SK-N-SH (cell line): ENCODE measurements around the gene DTX1. TPM values are rescaled to one million over a fixed set of nuclear protein-coding genes. Genes with fewer than 3 reads are reported as not detected.

ENCODE experiments used
- CTCF ChIA-PET: fragments of 300-600, 350-600 bp; formaldehyde crosslinking; extraction: SDS; loops from one replicate; lab custom pipeline; 2021; lab: Yijun Ruan, JAX
- POLR2A ChIA-PET: fragments of 350-600 bp; sonication (Branson Sonifier 250); formaldehyde crosslinking; extraction: SDS; loops from one replicate; lab custom pipeline; 2020; ENCODE audit warnings: antibody characterized with exemption, inconsistent platforms; lab: Yijun Ruan, JAX
- DNase-seq: peaks from one replicate; pipeline ENCODE4 v3.0.0; 2012
- H2AFZ ChIP-seq: fragments of 200-600 bp; sonication (generic); 2 replicates; pipeline ENCODE4 v1.8.1; 2016; ENCODE audit warnings: antibody characterized with exemption, mild to moderate bottlenecking, low read depth
- H3F3A ChIP-seq: fragments of 200-600 bp; sonication (generic); replicated peaks from 2 replicates; pipeline ENCODE3; 2016; ENCODE audit warnings: antibody characterized with exemption, mild to moderate bottlenecking; ENCODE audit not compliant: insufficient read depth
- H3K27ac ChIP-seq, 2 experiments: fragments of 200-500 bp in 1 of 2; fragments of 200-600 bp in 1 of 2; sonication (Bioruptor generic) in 1 of 2; sonication (generic), shearing (Covaris generic) in 1 of 2; 2 replicates each; pipeline versions ENCODE4 v1.5.1 to v1.6.1; 2014 to 2016; ENCODE audit warnings: low read depth in 2 of 2, inconsistent platforms in 1 of 2, low read length in 1 of 2, mild to moderate bottlenecking in 1 of 2, mixed read lengths in 1 of 2
- H3K27me3 ChIP-seq: fragments of 200-600 bp; sonication (generic), shearing (Covaris generic); 2 replicates; pipeline ENCODE4 v1.6.1; 2016; ENCODE audit warnings: mixed run types; ENCODE audit not compliant: insufficient read depth
- H3K36me3 ChIP-seq, 2 experiments: fragments of 200-500 bp in 1 of 2; fragments of 200-600 bp in 1 of 2; sonication (Bioruptor generic) in 1 of 2; sonication (generic) in 1 of 2; replicated peaks in 1 of 2; 2 replicates each; pipeline versions ENCODE3 to v1.5.1; 2014 to 2016; ENCODE audit warnings: low read length in 1 of 2, mild to moderate bottlenecking in 1 of 2; ENCODE audit not compliant: insufficient read depth in 2 of 2, control insufficient read depth in 1 of 2
- H3K4me1 ChIP-seq, 2 experiments: fragments of 200-500 bp in 1 of 2; fragments of 200-600 bp in 1 of 2; sonication (Bioruptor generic) in 1 of 2; sonication (generic), shearing (Covaris generic) in 1 of 2; 2 replicates each; pipeline versions ENCODE4 v1.5.1 to v1.6.1; 2014 to 2016; ENCODE audit warnings: low read depth in 1 of 2, low read length in 1 of 2, mixed run types in 1 of 2; ENCODE audit not compliant: insufficient read depth in 2 of 2, control insufficient read depth in 1 of 2
- H3K4me2 ChIP-seq: fragments of 200-600 bp; sonication (generic), shearing (Covaris generic); 2 replicates; pipeline ENCODE4 v1.6.1; 2017; ENCODE audit warnings: mixed run types
- H3K4me3 ChIP-seq, 2 experiments: fragments of 200-500 bp in 1 of 2; fragments of 200-600 bp in 1 of 2; sonication (Bioruptor generic) in 1 of 2; sonication (generic), shearing (Covaris generic) in 1 of 2; 2 replicates each; pipeline versions ENCODE4 v1.5.1 to v1.8.1; 2014 to 2016; ENCODE audit warnings: low read depth in 2 of 2, inconsistent platforms in 1 of 2, low read length in 1 of 2, mild to moderate bottlenecking in 1 of 2, mixed read lengths in 1 of 2, moderate library complexity in 1 of 2
- H3K79me2 ChIP-seq: fragments of 200-600 bp; sonication (generic); 2 replicates; pipeline ENCODE4 v1.8.1; 2017; ENCODE audit warnings: mild to moderate bottlenecking; ENCODE audit not compliant: insufficient read depth
- H3K9ac ChIP-seq: fragments of 200-600 bp; sonication (generic); 2 replicates; pipeline ENCODE4 v1.6.1; 2017; ENCODE audit warnings: mixed run types
- H3K9me2 ChIP-seq: fragments of 200-600 bp; sonication (generic); 2 replicates; pipeline ENCODE4 v1.6.1; 2017; ENCODE audit warnings: mixed run types
- H3K9me3 ChIP-seq: fragments of 200-600 bp; sonication (generic); 2 replicates; pipeline ENCODE4 v1.6.1; 2017; ENCODE audit warnings: mixed run types, mild to moderate bottlenecking, moderate library complexity
- H4K20me1 ChIP-seq: fragments of 200-600 bp; sonication (generic); 2 replicates; pipeline ENCODE4 v1.6.1; 2017; ENCODE audit warnings: mild to moderate bottlenecking, mixed run types; ENCODE audit not compliant: insufficient read depth
- CTCF ChIP-seq: fragments of 200-600 bp; sonication (generic); IDR thresholded peaks from 2 replicates; pipeline ENCODE4 v1.6.1; 2017; ENCODE audit warnings: antibody characterized with exemption, mild to moderate bottlenecking, moderate library complexity
- ELF1 ChIP-seq: IDR thresholded peaks from 2 replicates; pipeline ENCODE4 v1.4.0; 2012
- FOXJ3 ChIP-seq: sonication (generic); formaldehyde crosslinking; IDR thresholded peaks from 2 replicates; pipeline ENCODE4 v1.5.1; 2020; ENCODE audit warnings: mild to moderate bottlenecking, missing genetic modification reagents
- MEF2A ChIP-seq: IDR thresholded peaks from 2 replicates; pipeline ENCODE4 v1.4.0; 2012; ENCODE audit warnings: low read depth, borderline replicate concordance
- MXI1 ChIP-seq: IDR thresholded peaks from 2 replicates; pipeline ENCODE4 v1.6.1; 2012; ENCODE audit warnings: mild to moderate bottlenecking, low read depth, low read length, improper control_type of control experiment
- NFIC ChIP-seq: IDR thresholded peaks from 2 replicates; pipeline ENCODE4 v1.4.0; 2012; ENCODE audit warnings: borderline replicate concordance
- NRF1 ChIP-seq: IDR thresholded peaks from 2 replicates; pipeline ENCODE4 v1.6.1; 2012; ENCODE audit warnings: low read depth, mild to moderate bottlenecking, low read length
- POLR2AphosphoS5 ChIP-seq: IDR thresholded peaks from 2 replicates; pipeline ENCODE4 v1.6.1; 2012; ENCODE audit warnings: low read depth, low read length
- RAD21 ChIP-seq: IDR thresholded peaks from 2 replicates; pipeline ENCODE4 v1.6.1; 2012; ENCODE audit warnings: mild to moderate bottlenecking, low read length
- REST ChIP-seq: IDR thresholded peaks from 2 replicates; pipeline ENCODE4 v1.6.1; 2012; ENCODE audit warnings: mild to moderate bottlenecking, low read depth, low read length, moderate library complexity
- RXRA ChIP-seq: IDR thresholded peaks from 2 replicates; pipeline ENCODE4 v1.4.0; 2012; ENCODE audit warnings: low read depth, mild to moderate bottlenecking, borderline replicate concordance
- SIN3A ChIP-seq: IDR thresholded peaks from 2 replicates; pipeline ENCODE4 v1.6.1; 2012; ENCODE audit warnings: low read depth, mild to moderate bottlenecking, low read length, moderate library complexity, borderline replicate concordance
- SMC3 ChIP-seq: IDR thresholded peaks from 2 replicates; pipeline ENCODE4 v1.6.1; 2012; ENCODE audit warnings: low read depth, low read length, improper control_type of control experiment
- TAF1 ChIP-seq: IDR thresholded peaks from 2 replicates; pipeline ENCODE4 v1.6.1; 2012; ENCODE audit warnings: low read depth, mild to moderate bottlenecking, low read length, moderate library complexity, borderline replicate concordance
- TEAD4 ChIP-seq: IDR thresholded peaks from 2 replicates; pipeline ENCODE4 v1.4.0; 2012; ENCODE audit warnings: mild to moderate bottlenecking, borderline replicate concordance; ENCODE audit not compliant: insufficient read depth
- ZBTB33 ChIP-seq: IDR thresholded peaks from 2 replicates; pipeline ENCODE4 v1.4.0; 2012; ENCODE audit warnings: low read depth, borderline replicate concordance
- WGBS: methylation state at CpG from one replicate; pipeline ENCODE4 v1.1.6; 2017; ENCODE audit warnings: low lambda C conversion rate; 5-methylcytosine and 5-hydroxymethylcytosine counted together
- polyA plus RNA-seq, 3 experiments: library from polyadenylated mRNA; depleted of rRNA; stranded (reverse); fragments of >200 nt; gene quantifications; 2 replicates each; pipeline ENCODE4 v1.2.3, GENCODE V29; 2012
- TF ChIP-seq, protein P1 (sequence below): fragments of 150-350 bp; IDR thresholded peaks from 2 replicates; pipeline ENCODE4 v1.6.1; 2017; ENCODE audit warnings: antibody characterized with exemption, low read length, low read depth, borderline replicate concordance
- TF ChIP-seq, protein P2 (sequence below): IDR thresholded peaks from 2 replicates; pipeline ENCODE4 v1.4.0; 2012; ENCODE audit warnings: low read depth
- TF ChIP-seq, protein P3 (sequence below): fragments of 150-350 bp; IDR thresholded peaks from 2 replicates; pipeline ENCODE4 v1.6.1; 2016; ENCODE audit warnings: mild to moderate bottlenecking, low read depth, low read length

The DTX1 gene
- polyA plus RNA-seq, 1 of the 3 experiments (the other 2 are of a cell fraction): 0.72 TPM

- TF ChIP-seq, protein P1, sequence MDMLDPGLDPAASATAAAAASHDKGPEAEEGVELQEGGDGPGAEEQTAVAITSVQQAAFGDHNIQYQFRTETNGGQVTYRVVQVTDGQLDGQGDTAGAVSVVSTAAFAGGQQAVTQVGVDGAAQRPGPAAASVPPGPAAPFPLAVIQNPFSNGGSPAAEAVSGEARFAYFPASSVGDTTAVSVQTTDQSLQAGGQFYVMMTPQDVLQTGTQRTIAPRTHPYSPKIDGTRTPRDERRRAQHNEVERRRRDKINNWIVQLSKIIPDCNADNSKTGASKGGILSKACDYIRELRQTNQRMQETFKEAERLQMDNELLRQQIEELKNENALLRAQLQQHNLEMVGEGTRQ: no peak
- TF ChIP-seq RAD21 (no peak), MEF2A (no peak), TAF1 (no peak), FOXJ3 (CRISPR knock-in tag) (no peak), NRF1 (no peak), RXRA (no peak), NFIC (no peak), TEAD4 (no peak), ELF1 (no peak), ZBTB33 (no peak), POLR2AphosphoS5 (no peak), MXI1 (no peak)
- TF ChIP-seq, protein P2, sequence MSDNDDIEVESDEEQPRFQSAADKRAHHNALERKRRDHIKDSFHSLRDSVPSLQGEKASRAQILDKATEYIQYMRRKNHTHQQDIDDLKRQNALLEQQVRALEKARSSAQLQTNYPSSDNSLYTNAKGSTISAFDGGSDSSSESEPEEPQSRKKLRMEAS: no peak
- TF ChIP-seq, protein P3, sequence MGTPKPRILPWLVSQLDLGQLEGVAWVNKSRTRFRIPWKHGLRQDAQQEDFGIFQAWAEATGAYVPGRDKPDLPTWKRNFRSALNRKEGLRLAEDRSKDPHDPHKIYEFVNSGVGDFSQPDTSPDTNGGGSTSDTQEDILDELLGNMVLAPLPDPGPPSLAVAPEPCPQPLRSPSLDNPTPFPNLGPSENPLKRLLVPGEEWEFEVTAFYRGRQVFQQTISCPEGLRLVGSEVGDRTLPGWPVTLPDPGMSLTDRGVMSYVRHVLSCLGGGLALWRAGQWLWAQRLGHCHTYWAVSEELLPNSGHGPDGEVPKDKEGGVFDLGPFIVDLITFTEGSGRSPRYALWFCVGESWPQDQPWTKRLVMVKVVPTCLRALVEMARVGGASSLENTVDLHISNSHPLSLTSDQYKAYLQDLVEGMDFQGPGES: no peak
These were observed 87.4 kb downstream of the DTX1 start (continued) for GRCh38 chr12:113143959-113144358.

DNA sequence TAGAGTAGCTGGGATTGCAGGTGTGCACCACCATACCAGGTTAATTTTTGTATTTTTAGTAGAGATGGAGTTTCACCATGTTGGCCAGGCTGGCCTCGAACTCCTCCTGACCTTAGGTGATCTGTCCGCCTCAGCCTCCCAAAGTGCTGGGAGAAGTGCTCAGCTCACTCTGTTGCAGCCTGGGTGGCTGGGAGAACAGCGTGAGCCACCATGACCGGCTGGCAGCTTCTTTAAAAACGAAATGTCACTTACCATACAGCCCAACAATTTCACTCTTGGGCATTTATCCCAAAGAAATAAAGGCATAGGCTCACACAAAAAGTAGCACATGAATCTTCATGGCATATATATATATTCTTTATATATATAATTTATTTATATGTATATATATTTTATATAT, 88.3 kb downstream of the DTX1 start:
- H3K9me2 ChIP-seq: no peaks in the 10 kb centered on the region
- ChIA-PET CTCF (interaction anchor here (0.8 to 1.3 kb wide), 3 partner anchors 9 to 96 kb away, joined by 3 to 5 read pairs (median 4); no protein-coding TSS in a partner anchor), POLR2A (no interaction called here)
- H3K9me3 ChIP-seq: 0 out of 2 replicates have a peak, but pooled peaks cover 5% of the 10 kb centered on the region
- H2AFZ ChIP-seq: no peak overlapping the region
- H3F3A ChIP-seq: no peaks in the 10 kb centered on the region
- no peak overlapping the region for H3K4me3 ChIP-seq
- no peaks in the 10 kb centered on the region for H3K36me3 ChIP-seq
- TF ChIP-seq SIN3A: no peak
- no peak for TF ChIP-seq RXRA
- TF ChIP-seq SMC3: no peak
- TF ChIP-seq FOXJ3 (CRISPR knock-in tag): no peak
- TF ChIP-seq CTCF: no peak
- no peak for TF ChIP-seq TEAD4
- TF ChIP-seq REST: no peak
- no peak for DNase-seq
- no peak overlapping the region for H3K9ac ChIP-seq
- 68% methylated on average over 5 of the region's 5 CpGs for WGBS
- no peak overlapping the region for H3K4me2 ChIP-seq
- no peaks in the 10 kb centered on the region for H3K27me3 ChIP-seq
- no peak overlapping the region for H3K27ac ChIP-seq
- peaks cover 3 to 5% of the 10 kb centered on the region in 2 experiments; a peak in 2 of 4 replicates for H3K4me1 ChIP-seq
- no peaks in the 10 kb centered on the region for H3K79me2 ChIP-seq
- H4K20me1 ChIP-seq: no peaks in the 10 kb centered on the region
